Mesothelial cell of epicardium (in vitro differentiated cells): ENCODE results near the gene FEM1C. TPM values are rescaled to one million over a fixed set of nuclear protein-coding genes. Genes with fewer than 3 reads are reported as not detected.

Experiments
- DNase-seq, 2 experiments: peaks; one replicate each; pipeline ENCODE4 v3.0.0; 2021; ENCODE audit warnings: low spot score in 2 of 2; ENCODE audit not compliant: unreplicated experiment in 2 of 2
- H3K27ac Mint-ChIP-seq: 2 replicates; pipeline ENCODE4 v1.8.0; 2021; ENCODE audit warnings: mixed read lengths
- H3K27me3 Mint-ChIP-seq: 2 replicates; pipeline ENCODE4 v1.8.0; 2021; ENCODE audit warnings: low read depth, mixed read lengths
- H3K36me3 Mint-ChIP-seq: 2 replicates; pipeline ENCODE4 v1.8.0; 2021; ENCODE audit warnings: mixed read lengths
- H3K4me1 Mint-ChIP-seq: 2 replicates; pipeline ENCODE4 v1.8.0; 2021; ENCODE audit warnings: mixed read lengths
- H3K4me3 Mint-ChIP-seq: 2 replicates; pipeline ENCODE4 v1.8.0; 2021; ENCODE audit warnings: mild to moderate bottlenecking, moderate library complexity, mixed read lengths
- H3K9me3 Mint-ChIP-seq: 2 replicates; pipeline ENCODE4 v1.8.0; 2021; ENCODE audit warnings: mixed read lengths
- CTCF ChIP-seq: fragments of 200-600 bp; sonication (generic); IDR thresholded peaks from one replicate; pipeline ENCODE4 v1.5.0; 2021; ENCODE audit warnings: antibody characterized with exemption; ENCODE audit not compliant: unreplicated experiment
- total RNA-seq: library from RNA; stranded (reverse); gene quantifications from 3 replicates; pipeline ENCODE4 v1.2.1, GENCODE V29; 2021

FEM1C gene
- total RNA-seq, 1 donor from 2014 or later: 15.5 TPM

- Mint-ChIP-seq H3K4me1 (peaks cover 8% of the 10 kb centered on the region), H3K9me3 (peaks cover 9% of the 10 kb centered on the region), H3K4me3 (no peak overlapping the region), H3K27me3 (peaks cover 2% of the 10 kb centered on the region), H3K27ac (no peak overlapping the region), H3K36me3 (no peaks in the 10 kb centered on the region)
- no peak for TF ChIP-seq CTCF
- no peak for DNase-seq
Observed at GRCh38 chr5:115557667-115558387, 13.3 kb upstream of the FEM1C start.

- Mint-ChIP-seq H3K36me3 (no peaks in the 10 kb centered on the region), H3K27me3 (peaks cover 13% of the 10 kb centered on the region), H3K4me1 (peaks cover 8% of the 10 kb centered on the region), H3K27ac (no peak overlapping the region), H3K4me3 (no peak overlapping the region), H3K9me3 (peaks cover 7% of the 10 kb centered on the region)
- no peak for DNase-seq
- TF ChIP-seq CTCF: no peak
Observed at GRCh38 chr5:115556276-115556675, 11.7 kb upstream of the FEM1C start.

GRCh38 chr5:115555084-115555633, 10.6 kb upstream of the FEM1C start:
- Mint-ChIP-seq H3K4me3 (no peak overlapping the region), H3K4me1 (peaks cover 10% of the 10 kb centered on the region), H3K27ac (no peak overlapping the region), H3K36me3 (no peaks in the 10 kb centered on the region), H3K27me3 (peaks cover 13% of the 10 kb centered on the region), H3K9me3 (peaks cover 1% of the 10 kb centered on the region)
- DNase-seq: no peak
- no peak for TF ChIP-seq CTCF

GRCh38 chr5:115553082-115553481, 8.5 kb upstream of the FEM1C start:
- no peak for TF ChIP-seq CTCF
- Mint-ChIP-seq H3K27ac (no peak overlapping the region), H3K9me3 (no peaks in the 10 kb centered on the region), H3K4me1 (peaks cover 8% of the 10 kb centered on the region), H3K27me3 (peaks cover 13% of the 10 kb centered on the region), H3K36me3 (no peaks in the 10 kb centered on the region), H3K4me3 (no peak overlapping the region)
- DNase-seq: no peak

- H3K4me3 Mint-ChIP-seq: no peak overlapping the region
- peaks cover 3% of the 10 kb centered on the region for H3K4me1 Mint-ChIP-seq
Observed at GRCh38 chr5:115551415-115551814, 6.8 kb upstream of the FEM1C start.

More at GRCh38 chr5:115551415-115551814, 6.8 kb upstream of the FEM1C start:
- DNase-seq: no peak
- no peak overlapping the region for H3K27ac Mint-ChIP-seq
- no peaks in the 10 kb centered on the region for H3K9me3 Mint-ChIP-seq
- H3K27me3 Mint-ChIP-seq: peaks cover 13% of the 10 kb centered on the region
- TF ChIP-seq CTCF: no peak
- H3K36me3 Mint-ChIP-seq: no peaks in the 10 kb centered on the region
